ENCODE data around the gene NPAS4. TPM values are rescaled to one million over a fixed set of nuclear protein-coding genes. Genes with fewer than 3 reads are reported as not detected.
A peak's percentile ranks its signal among the peaks of the same experiment; 100 is the strongest.

Gene NPAS4
- total and polyA plus RNA-seq, 9 of the 15 experiments (the other 6 are each of a cell fraction or from before 2014, with no cell fraction given) = not detected

DNA sequence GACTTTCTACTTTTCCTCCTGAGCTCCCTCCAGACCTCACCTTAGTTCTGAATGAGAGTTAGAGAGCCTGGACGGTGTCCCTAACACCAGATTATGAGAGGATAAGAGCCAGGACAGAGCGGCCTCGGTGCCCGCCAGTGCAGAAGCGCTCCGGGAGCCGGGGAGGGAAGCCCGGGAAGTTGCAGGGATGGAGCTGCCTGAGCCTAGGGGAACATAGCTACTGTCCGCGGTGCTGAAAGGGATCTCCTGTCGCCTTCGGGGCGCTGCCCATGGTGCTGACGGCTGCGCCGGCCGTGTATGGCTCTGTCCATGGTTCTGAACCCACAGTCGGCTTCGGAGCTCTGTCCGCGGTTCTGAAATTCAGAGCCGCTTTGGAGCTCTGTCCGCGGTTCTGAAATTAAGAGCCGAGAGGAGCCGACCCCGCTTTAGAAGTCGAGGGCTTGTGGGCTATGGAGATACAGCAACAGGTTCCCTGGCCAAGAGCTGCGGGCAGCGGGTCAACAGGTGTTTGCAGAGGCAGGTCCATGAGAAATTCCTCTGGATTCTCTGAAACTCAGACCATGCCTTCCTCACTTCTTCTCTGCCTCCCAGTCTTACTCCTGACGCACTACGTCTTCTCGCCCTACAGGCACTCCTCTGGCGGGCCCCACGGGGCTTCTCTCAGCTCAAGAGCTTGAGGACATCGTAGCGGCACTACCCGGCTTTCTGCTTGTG lies 814 bp downstream of the NPAS4 start (continued):
- TF ChIP-seq ADNP (tag; IDR thresholded peaks at IDR 0.05) (peak; percentile 40; the same call in 1 of the 2 replicates), ZNF140 (CRISPR knock-in tag; IDR thresholded peaks at IDR 0.05) (peak; percentile 97), FIP1L1 (IDR thresholded peaks at IDR 0.05; ENCODE audit: low read depth, low read length, poor library complexity, severe bottlenecking) (peak; percentile 74), LEF1 (IDR thresholded peaks at IDR 0.05) (no peak), ZBTB17 (CRISPR knock-in tag; IDR thresholded peaks at IDR 0.05) (peak; percentile 95), ETV5 (CRISPR knock-in tag; IDR thresholded peaks at IDR 0.05; ENCODE audit: low read depth) (peak; percentile 100), FOXP1 (CRISPR knock-in tag; IDR thresholded peaks at IDR 0.05) (peak; percentile 100), ZNF239 (CRISPR knock-in tag; IDR thresholded peaks at IDR 0.05) (peak; percentile 92), ETV6 (IDR thresholded peaks at IDR 0.05; ENCODE audit: borderline replicate concordance in 1 of 2, low read depth in 2 of 2, low read length in 1 of 2) (0 out of 4 replicates have a peak, but pooled peaks of 1 of the 2 experiments have one; percentile 50), ETV6 (CRISPR knock-in tag; IDR thresholded peaks at IDR 0.05; ENCODE audit: borderline replicate concordance) (peak; percentile 100), FOXJ2 (tag; IDR thresholded peaks at IDR 0.05) (peak; percentile 98), HMGN3 (IDR thresholded peaks at IDR 0.05; ENCODE audit: borderline replicate concordance, extremely low read depth, insufficient read length, low read depth, low read length) (no peak), NFIC (IDR thresholded peaks at IDR 0.05) (no peak), NRF1 (conservative IDR thresholded peaks at IDR 0.05 in 1 of 2, IDR thresholded peaks at IDR 0.05 in 1 of 2) (peak in 1 of 2 experiments; percentile 36; a peak in 1 of 4 replicates), ZNF79 (CRISPR knock-in tag; IDR thresholded peaks at IDR 0.05; ENCODE audit: low read depth) (peak; percentile 85)
- TF ChIP-seq, protein P1, sequence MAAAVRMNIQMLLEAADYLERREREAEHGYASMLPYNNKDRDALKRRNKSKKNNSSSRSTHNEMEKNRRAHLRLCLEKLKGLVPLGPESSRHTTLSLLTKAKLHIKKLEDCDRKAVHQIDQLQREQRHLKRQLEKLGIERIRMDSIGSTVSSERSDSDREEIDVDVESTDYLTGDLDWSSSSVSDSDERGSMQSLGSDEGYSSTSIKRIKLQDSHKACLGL (CRISPR knock-in tag; IDR thresholded peaks at IDR 0.05; ENCODE audit: borderline replicate concordance, poor library complexity, severe bottlenecking) = peak; percentile 96
- TF ChIP-seq, protein P2, sequence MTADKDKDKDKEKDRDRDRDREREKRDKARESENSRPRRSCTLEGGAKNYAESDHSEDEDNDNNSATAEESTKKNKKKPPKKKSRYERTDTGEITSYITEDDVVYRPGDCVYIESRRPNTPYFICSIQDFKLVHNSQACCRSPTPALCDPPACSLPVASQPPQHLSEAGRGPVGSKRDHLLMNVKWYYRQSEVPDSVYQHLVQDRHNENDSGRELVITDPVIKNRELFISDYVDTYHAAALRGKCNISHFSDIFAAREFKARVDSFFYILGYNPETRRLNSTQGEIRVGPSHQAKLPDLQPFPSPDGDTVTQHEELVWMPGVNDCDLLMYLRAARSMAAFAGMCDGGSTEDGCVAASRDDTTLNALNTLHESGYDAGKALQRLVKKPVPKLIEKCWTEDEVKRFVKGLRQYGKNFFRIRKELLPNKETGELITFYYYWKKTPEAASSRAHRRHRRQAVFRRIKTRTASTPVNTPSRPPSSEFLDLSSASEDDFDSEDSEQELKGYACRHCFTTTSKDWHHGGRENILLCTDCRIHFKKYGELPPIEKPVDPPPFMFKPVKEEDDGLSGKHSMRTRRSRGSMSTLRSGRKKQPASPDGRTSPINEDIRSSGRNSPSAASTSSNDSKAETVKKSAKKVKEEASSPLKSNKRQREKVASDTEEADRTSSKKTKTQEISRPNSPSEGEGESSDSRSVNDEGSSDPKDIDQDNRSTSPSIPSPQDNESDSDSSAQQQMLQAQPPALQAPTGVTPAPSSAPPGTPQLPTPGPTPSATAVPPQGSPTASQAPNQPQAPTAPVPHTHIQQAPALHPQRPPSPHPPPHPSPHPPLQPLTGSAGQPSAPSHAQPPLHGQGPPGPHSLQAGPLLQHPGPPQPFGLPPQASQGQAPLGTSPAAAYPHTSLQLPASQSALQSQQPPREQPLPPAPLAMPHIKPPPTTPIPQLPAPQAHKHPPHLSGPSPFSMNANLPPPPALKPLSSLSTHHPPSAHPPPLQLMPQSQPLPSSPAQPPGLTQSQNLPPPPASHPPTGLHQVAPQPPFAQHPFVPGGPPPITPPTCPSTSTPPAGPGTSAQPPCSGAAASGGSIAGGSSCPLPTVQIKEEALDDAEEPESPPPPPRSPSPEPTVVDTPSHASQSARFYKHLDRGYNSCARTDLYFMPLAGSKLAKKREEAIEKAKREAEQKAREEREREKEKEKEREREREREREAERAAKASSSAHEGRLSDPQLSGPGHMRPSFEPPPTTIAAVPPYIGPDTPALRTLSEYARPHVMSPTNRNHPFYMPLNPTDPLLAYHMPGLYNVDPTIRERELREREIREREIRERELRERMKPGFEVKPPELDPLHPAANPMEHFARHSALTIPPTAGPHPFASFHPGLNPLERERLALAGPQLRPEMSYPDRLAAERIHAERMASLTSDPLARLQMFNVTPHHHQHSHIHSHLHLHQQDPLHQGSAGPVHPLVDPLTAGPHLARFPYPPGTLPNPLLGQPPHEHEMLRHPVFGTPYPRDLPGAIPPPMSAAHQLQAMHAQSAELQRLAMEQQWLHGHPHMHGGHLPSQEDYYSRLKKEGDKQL (CRISPR knock-in tag; IDR thresholded peaks at IDR 0.05; ENCODE audit: borderline replicate concordance) = peak; percentile 100
- TF ChIP-seq, protein P3, sequence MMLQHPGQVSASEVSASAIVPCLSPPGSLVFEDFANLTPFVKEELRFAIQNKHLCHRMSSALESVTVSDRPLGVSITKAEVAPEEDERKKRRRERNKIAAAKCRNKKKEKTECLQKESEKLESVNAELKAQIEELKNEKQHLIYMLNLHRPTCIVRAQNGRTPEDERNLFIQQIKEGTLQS (IDR thresholded peaks at IDR 0.05) = no peak
- TF ChIP-seq, protein P3 (CRISPR knock-in tag; conservative IDR thresholded peaks at IDR 0.05) = peak; percentile 100
